ENCODE measurements around the gene PRELID2. TPM values are rescaled to one million over a fixed set of nuclear protein-coding genes. Genes with fewer than 3 reads are reported as not detected.
"Not testable (repeated sequence)": the region's sequence is repeated elsewhere in the genome, so short reads cannot be mapped to it uniquely, and the experiment has no call there.

The PRELID2 gene
- total RNA-seq, 2 experiments from 2014 or later = 1.6 to 1.8 TPM

DNA sequence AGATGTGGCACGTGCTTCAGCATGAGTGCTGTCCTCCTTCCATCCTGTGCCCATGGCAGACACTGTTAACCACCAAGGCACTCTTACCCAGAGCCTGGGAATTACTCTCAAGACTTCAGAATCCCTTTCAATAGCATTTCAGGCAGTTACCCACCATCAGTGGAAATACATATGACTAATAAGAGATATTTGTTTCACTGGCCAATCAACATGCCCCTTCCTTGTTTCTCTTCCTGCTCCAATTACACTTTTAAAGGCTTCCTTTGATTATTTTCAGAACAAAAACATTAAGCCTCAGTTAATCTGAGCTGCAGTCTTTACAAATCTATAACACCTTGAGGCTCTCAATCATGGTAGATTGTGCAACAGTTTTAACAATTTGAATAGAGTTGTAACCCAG lies 70.8 kb downstream of the PRELID2 start:
- ChIA-PET POLR2A (no interaction called here), CTCF (no interaction called here)

- POLR2A ChIA-PET = no interaction called here
- CTCF ChIA-PET = no interaction called here
These were observed 72.3 kb downstream of the PRELID2 start for GRCh38 chr5:145762833-145763232.

DNA sequence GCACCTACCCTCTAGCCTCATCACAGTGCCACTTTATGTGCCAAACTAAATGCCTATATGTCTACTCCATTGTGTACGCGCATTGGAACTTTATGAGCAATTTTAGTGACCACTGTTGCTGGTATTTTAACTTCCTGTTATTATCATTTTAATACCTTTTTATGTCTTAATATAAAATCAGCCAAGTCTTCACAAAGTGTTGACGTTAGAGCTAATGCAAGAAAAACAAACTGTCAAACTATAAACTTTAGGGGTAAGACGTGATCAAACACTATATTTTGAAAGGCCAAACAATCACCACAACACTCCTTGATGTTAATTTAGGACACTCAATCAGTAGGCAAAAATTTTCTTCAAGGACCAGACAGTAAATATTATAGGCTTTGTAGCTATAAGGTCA lies 73.9 kb downstream of the PRELID2 start:
- CTCF ChIA-PET = interaction anchor here (0.7 kb wide), 1 partner anchor 45 kb away, joined by 3 read pairs; no protein-coding TSS in a partner anchor
- POLR2A ChIA-PET = no interaction called here

DNA sequence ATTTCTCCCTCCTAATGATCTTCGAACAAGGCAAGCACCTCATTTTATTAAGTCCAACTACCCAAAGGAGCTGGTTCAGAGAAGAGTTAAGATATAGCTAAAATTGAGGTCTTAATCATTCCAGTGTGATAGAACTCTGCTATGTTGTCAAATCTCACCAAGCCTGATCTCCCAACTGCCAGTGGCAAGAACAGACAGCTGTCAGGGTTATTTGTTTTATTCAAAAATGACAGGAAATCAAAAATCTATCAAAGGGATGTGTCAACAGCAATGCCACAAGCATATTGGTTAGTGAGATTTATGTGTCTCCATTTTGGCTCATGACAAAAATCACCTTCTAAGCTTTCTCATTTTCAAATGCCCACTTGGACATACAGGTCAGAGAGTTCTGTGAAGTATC lies 74.5 kb downstream of the PRELID2 start:
- ChIA-PET CTCF (interaction anchor here (0.7 kb wide), 1 partner anchor 46 kb away, joined by 3 read pairs; no protein-coding TSS in a partner anchor), POLR2A (no interaction called here)

GRCh38 chr5:145752947-145753346 lies 82.2 kb downstream of the PRELID2 start:
- POLR2A ChIA-PET = no interaction called here
- CTCF ChIA-PET = no interaction called here

DNA sequence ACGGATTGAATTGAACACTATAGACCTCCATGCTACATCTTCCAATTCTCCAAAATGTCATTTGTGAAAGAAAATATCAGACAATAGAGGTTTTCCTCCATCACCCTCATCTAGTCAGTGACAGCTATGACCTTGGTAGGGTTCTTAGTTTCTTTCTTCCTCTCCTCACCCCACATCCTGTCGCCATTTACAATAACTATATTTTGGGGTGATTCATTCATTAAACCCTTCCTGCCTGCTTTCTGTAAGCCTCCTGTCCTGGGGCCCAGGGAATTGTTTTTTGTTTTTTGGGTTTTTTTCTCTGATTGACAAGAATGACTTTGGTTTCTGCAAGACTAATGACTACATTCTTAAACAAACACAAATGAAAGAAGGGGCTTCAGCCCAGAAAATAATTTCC lies 82.6 kb downstream of the PRELID2 start:
- POLR2A ChIA-PET = no interaction called here
- CTCF ChIA-PET = no interaction called here

GRCh38 chr5:145750199-145750598 lies 84.9 kb downstream of the PRELID2 start:
- POLR2A ChIA-PET = no interaction called here
- CTCF ChIA-PET = no interaction called here

GRCh38 chr5:145743396-145744061 lies 91.6 kb downstream of the PRELID2 start:
- CTCF ChIA-PET = no interaction called here
- POLR2A ChIA-PET = no interaction called here

DNA sequence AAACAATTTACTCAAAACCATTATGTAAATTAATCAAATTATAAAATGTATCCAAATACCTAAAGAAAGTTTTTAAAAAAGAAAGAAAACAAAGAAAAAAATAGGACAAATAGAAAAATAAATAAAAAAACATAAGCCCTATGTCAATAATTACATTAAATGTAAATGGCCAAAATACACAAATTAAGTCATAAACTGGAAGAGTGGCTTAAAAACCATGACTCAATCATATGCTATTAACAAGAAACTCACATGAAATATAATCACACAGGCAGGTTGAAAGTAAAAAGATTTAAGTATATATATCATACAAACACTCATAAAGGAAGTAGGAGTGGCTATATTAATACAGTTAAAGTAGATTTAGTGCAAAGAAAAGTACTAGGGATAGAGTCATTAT lies 95.3 kb downstream of the PRELID2 start:
- CTCF ChIA-PET = no interaction called here
- POLR2A ChIA-PET = no interaction called here

DNA sequence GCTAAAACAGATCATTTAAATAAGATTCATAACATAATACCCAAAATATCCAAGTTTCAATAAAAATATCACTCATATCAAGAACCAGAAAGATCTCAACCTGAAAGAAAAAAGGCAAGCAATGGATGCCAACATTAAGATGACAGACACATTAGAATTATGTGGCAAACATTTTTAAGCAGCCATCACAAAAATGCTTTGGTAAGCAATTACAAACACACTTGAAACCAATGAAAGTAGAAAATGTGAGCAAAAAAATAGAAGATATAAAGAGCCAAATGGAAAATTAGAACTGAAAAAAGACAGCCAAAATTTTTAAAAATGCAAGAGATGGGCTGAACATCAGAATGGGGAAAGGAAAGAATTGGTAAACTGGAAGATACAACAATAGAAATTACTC lies 96.9 kb downstream of the PRELID2 start:
- POLR2A ChIA-PET = no interaction called here
- CTCF ChIA-PET = no interaction called here

GRCh38 chr5:145737578-145737977 lies 97.6 kb downstream of the PRELID2 start:
- ChIA-PET CTCF (no interaction called here), POLR2A (no interaction called here)

DNA sequence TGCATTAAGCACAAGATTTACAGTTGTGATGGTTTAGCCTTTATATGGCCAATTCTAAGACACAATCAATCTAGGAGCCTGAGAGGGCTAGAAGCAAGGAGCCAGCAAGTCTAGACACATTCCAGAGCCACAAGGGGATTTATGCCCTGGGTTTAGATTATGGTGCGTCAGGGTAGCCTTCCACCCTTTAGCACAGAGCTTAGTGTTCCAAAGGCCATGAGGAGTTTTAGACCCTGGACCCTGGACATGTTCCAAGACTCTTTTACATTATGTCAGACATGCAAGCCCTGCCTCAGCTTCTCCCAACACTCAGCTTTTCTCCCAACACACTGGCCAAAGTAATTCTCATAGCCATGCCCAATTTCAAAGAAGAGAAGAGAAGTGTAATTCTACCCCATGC lies 105.2 kb downstream of the PRELID2 start:
- CTCF ChIA-PET, POLR2A ChIA-PET: not testable (repeated sequence)

DNA sequence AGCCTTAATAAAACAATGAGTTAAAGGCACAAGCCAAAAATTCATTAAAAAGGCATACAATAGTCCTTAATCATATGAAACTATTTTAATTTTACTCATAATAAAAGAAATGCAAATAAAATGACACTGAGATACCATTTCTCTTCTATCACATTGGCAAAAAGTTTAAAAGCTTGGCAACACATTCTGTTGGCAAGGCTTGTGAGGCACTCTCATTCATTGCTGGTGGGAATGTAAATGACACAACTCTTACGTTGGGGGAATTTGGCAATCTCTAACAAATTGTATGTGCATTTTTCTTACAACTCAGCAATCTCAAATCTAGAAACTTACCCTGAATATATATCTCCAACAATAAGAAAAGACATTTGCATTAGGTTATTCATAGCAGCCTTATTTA lies 111.6 kb downstream of the PRELID2 start:
- ChIA-PET POLR2A (no interaction called here), CTCF (no interaction called here)

DNA sequence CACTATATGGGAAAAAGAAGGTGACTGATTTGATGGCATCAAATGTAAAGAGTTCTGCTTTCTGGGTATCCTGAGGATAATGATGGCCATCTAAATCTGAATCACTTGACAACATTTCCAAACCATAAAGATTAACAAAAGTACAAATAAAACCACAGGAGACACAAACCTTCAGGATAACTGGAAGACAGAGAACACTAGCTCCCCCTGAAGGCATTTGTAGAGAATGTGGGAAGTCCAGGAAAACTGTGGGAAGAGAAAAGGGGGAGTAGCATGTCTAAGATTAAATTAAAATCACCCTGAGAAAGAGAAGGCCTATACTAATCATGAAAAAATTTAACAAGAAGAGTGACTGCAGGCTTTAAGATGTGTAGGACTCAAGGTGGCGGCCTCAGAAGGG lies 116.2 kb downstream of the PRELID2 start:
- ChIA-PET CTCF (no interaction called here), POLR2A (no interaction called here)

- ChIA-PET CTCF (no interaction called here), POLR2A (no interaction called here)
These were observed 119.7 kb downstream of the PRELID2 start for GRCh38 chr5:145715412-145715811.

DNA sequence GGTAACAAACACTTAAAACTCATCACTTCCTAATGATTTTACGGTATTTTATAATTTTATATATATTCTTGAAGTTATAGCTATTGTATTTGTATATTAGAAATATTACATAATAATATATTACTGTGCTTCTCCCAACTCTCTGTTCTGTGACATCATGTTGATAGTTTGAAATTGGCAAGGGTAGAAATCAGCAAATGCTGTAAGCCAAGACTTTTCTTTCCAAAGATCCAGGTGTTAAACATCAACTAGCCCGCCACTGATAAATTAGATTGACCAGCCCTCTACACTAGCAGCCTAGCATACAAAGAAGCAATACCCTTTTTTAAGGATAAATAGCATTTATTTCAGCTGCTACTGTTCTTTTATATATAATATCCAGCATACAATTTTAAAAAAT lies 122.9 kb downstream of the PRELID2 start:
- ChIA-PET POLR2A (no interaction called here), CTCF (no interaction called here)

DNA sequence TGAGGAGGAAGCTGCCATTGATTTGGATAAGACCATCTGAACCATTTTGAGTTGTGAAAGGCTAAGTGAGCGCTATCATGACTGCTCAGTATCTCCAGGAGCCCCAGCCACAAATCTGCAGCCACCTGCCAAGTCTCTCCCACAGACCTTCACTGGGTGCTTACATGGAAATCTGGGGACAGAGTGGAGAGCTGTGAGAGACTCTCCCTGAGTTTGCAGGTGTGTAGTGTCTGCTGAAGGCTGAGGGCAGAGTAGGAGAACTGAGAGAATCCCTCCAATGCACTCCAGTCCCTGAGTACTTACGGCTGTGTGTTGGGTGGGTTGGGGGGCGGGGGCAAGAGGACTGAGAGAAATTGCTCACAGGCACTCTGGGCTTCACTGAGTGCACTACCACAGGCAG lies 123.7 kb downstream of the PRELID2 start:
- ChIA-PET POLR2A (no interaction called here), CTCF (no interaction called here)

Other genes with a start within 250 kb of the PRELID2 start
- not detected for gene GRXCR2, start 37.7 kb upstream of the PRELID2 start, total RNA-seq
- gene SH3RF2, start 101.2 kb upstream of the PRELID2 start, total RNA-seq = not detected

Data from activated CD8-positive, alpha-beta memory T cell treated with anti-CD3 and anti-CD28 coated beads for 36 hours (primary cell).